KMS-11 (cell line): ENCODE results near the gene LINGO1.

Experiments
- H2AFZ ChIP-seq: fragments of 200-600 bp; sonication (generic); 2 replicates; pipeline ENCODE4 v1.6.1; 2016; ENCODE audit warnings: antibody characterized with exemption, mixed run types, low read depth
- H3K27ac ChIP-seq: fragments of 200-600 bp; sonication (generic); 2 replicates; pipeline ENCODE4 v1.6.1; 2016; ENCODE audit warnings: mild to moderate bottlenecking, mixed run types
- H3K27me3 ChIP-seq: fragments of 200-600 bp; sonication (generic); 2 replicates; pipeline ENCODE4 v1.6.1; 2017; ENCODE audit warnings: mild to moderate bottlenecking, low read depth, mixed run types, moderate library complexity; ENCODE audit not compliant: insufficient read depth
- H3K36me3 ChIP-seq: fragments of 200-600 bp; sonication (generic); 2 replicates; pipeline ENCODE4 v1.6.1; 2017; ENCODE audit warnings: mild to moderate bottlenecking, mixed run types; ENCODE audit not compliant: insufficient read depth
- H3K4me1 ChIP-seq: fragments of 200-600 bp; sonication (generic); 2 replicates; pipeline ENCODE4 v1.6.1; 2016; ENCODE audit warnings: mild to moderate bottlenecking, low read depth, mixed run types; ENCODE audit not compliant: poor library complexity, severe bottlenecking
- H3K4me2 ChIP-seq: fragments of 200-600 bp; sonication (generic); 2 replicates; pipeline ENCODE4 v1.7.0; 2016; ENCODE audit warnings: mild to moderate bottlenecking, mixed run types
- H3K4me3 ChIP-seq: fragments of 200-600 bp; sonication (generic); IDR thresholded peaks from 2 replicates; pipeline ENCODE4 v1.6.1; 2017; ENCODE audit warnings: low read depth, low read length, mixed read lengths; ENCODE audit not compliant: insufficient read depth
- H3K79me2 ChIP-seq: fragments of 200-600 bp; sonication (generic); 2 replicates; pipeline ENCODE4 v1.6.1; 2016; ENCODE audit warnings: low read depth, mixed run types; ENCODE audit not compliant: insufficient read depth
- H3K9ac ChIP-seq: fragments of 200-600 bp; sonication (generic); 2 replicates; pipeline ENCODE4 v1.6.1; 2016; ENCODE audit warnings: mild to moderate bottlenecking, mixed run types
- H4K20me1 ChIP-seq: fragments of 200-600 bp; sonication (generic); 2 replicates; pipeline ENCODE4 v1.6.1; 2016; ENCODE audit warnings: mild to moderate bottlenecking, mixed run types; ENCODE audit not compliant: insufficient read depth
- TF ChIP-seq, protein P1 (sequence below): fragments of 200-600 bp; sonication (generic); conservative IDR thresholded peaks from 2 replicates; pipeline ENCODE4 v1.6.1; 2017; ENCODE audit warnings: low read depth, mild to moderate bottlenecking, antibody characterized with exemption, low read length, moderate library complexity, mixed read lengths

Gene LINGO1

DNA sequence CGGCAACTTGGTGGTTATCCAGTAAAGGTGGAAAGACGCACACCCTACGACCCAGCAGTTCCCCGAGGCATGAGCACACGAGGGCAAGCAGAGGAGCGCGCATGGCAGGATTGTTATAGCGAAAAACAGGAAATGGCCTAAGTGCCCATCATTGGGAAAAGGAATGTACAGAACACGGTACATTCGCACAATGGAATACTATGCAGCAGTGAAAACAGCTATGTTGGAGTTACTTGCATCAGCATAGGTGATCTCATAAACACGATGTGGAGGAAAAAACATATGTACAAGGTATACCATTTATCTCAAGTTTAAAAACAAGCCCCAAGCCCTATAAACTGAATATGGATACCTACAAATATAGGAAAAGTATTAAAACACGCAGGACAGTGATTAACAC lies 6.7 kb upstream of the LINGO1 start:
- no peak overlapping the region for H3K4me2 ChIP-seq
- H3K27me3 ChIP-seq: peaks cover 77% of the 10 kb centered on the region
- no peak overlapping the region for H3K27ac ChIP-seq
- no peaks in the 10 kb centered on the region for H4K20me1 ChIP-seq
- no peak overlapping the region for H3K4me3 ChIP-seq
- H3K4me1 ChIP-seq: no peaks in the 10 kb centered on the region
- no peaks in the 10 kb centered on the region for H3K36me3 ChIP-seq
- H2AFZ ChIP-seq: no peak overlapping the region
- no peaks in the 10 kb centered on the region for H3K79me2 ChIP-seq
- TF ChIP-seq, protein P1, sequence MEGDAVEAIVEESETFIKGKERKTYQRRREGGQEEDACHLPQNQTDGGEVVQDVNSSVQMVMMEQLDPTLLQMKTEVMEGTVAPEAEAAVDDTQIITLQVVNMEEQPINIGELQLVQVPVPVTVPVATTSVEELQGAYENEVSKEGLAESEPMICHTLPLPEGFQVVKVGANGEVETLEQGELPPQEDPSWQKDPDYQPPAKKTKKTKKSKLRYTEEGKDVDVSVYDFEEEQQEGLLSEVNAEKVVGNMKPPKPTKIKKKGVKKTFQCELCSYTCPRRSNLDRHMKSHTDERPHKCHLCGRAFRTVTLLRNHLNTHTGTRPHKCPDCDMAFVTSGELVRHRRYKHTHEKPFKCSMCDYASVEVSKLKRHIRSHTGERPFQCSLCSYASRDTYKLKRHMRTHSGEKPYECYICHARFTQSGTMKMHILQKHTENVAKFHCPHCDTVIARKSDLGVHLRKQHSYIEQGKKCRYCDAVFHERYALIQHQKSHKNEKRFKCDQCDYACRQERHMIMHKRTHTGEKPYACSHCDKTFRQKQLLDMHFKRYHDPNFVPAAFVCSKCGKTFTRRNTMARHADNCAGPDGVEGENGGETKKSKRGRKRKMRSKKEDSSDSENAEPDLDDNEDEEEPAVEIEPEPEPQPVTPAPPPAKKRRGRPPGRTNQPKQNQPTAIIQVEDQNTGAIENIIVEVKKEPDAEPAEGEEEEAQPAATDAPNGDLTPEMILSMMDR: no peak
- no peak overlapping the region for H3K9ac ChIP-seq

DNA sequence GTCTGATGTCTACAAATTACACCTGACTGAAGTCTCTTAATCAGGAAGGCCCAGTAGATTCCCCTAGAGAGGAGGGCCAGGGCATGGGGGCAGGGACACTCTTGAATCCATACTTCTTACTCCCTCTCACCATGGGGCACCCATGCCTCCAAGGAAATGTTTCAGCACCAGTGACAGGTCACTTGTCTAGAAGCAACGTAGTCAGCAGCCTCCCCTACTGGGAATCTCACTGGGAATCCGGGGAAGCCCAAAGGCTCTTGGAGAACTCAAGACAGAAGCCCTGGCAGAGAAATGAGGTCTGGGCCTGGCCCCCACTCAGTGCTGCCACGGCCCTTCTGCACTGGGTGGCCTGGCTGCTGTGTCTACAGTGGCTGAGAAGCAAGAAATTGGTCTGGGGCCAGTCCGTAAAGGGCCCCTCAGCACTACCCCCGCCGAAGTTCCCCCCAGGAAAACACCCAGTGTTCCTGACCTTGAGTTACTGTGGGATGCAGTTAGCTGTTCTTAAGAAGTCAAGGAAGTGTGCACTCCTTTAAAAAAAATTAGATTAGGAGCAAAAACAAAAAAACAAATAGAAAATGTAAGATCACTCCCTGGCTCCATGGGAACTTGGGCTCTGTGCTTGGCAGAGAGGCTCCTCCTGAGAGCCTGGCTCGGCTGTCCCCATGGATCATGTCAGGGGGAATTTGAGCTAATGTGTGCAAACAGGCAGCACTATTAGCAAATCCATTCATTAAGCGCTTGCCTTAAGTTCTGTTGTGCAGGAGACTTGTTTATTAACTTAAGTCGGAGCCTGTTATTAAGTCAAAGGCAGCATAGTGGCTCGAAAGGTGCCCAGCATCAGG lies 5.4 kb upstream of the LINGO1 start:
- Histone ChIP-seq H3K4me2 (no peak overlapping the region), H3K9ac (no peak overlapping the region), H3K4me3 (no peak overlapping the region), H3K36me3 (no peaks in the 10 kb centered on the region), H3K4me1 (no peaks in the 10 kb centered on the region), H3K27me3 (peaks cover 64% of the 10 kb centered on the region), H2AFZ (no peak overlapping the region), H3K27ac (no peak overlapping the region), H3K79me2 (no peaks in the 10 kb centered on the region), H4K20me1 (no peaks in the 10 kb centered on the region)
- TF ChIP-seq, protein P1: no peak

- Histone ChIP-seq H3K4me2 (no peak overlapping the region), H2AFZ (no peak overlapping the region), H3K36me3 (no peaks in the 10 kb centered on the region), H3K4me3 (no peak overlapping the region), H3K27me3 (peaks cover 54% of the 10 kb centered on the region), H3K27ac (no peak overlapping the region), H4K20me1 (no peaks in the 10 kb centered on the region), H3K4me1 (no peaks in the 10 kb centered on the region), H3K9ac (no peak overlapping the region), H3K79me2 (no peaks in the 10 kb centered on the region)
- TF ChIP-seq, protein P1: no peak
Observed at GRCh38 chr15:77636209-77636608, 3.5 kb upstream of the LINGO1 start.

DNA sequence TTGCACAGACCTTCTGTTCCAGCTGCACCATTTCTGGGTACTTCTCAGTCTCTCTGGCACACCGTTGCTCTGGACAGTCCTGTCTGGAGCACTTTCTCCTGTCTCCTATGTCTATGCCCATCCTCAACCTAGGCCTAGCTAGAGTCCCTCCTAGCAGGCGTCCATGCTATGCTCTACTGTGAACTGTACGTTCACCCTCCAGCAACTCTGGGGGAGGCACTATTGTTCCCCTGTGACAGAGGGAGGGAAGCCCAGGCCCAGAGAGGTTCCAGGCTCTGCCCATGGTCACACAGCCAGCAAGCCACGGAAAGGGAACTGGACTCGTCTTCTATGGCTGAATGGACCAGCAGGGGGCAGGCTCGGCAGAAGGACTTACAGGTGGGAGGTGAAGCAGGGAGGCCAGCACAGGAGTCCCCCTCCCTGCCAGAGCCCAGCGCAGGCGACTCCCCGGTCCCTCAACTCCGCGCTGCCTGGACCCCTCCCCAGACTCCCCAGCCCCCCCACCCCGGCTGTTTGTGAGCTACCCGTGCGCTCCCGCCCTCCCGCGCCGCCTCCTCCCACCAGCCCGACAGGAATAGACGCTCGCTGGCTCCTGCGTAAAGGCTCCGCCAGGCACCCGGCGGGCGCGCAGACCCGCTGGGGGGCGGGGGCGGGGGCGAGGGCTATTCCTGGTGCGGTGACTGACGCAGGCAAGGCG lies 1.7 kb upstream of the LINGO1 start:
- H3K36me3 ChIP-seq: no peaks in the 10 kb centered on the region
- H3K4me2 ChIP-seq: no peak overlapping the region; the same call in 1 of the 2 replicates
- H3K79me2 ChIP-seq: no peaks in the 10 kb centered on the region
- no peaks in the 10 kb centered on the region for H3K4me1 ChIP-seq
- no peak overlapping the region for H2AFZ ChIP-seq
- no peak overlapping the region for H3K27ac ChIP-seq
- H3K27me3 ChIP-seq: peaks cover 55% of the 10 kb centered on the region
- no peaks in the 10 kb centered on the region for H4K20me1 ChIP-seq
- TF ChIP-seq, protein P1: no peak
- no peak overlapping the region for H3K4me3 ChIP-seq
- no peak overlapping the region for H3K9ac ChIP-seq
